Stimulated activated CD8-positive, alpha-beta memory T cell treated with anti-CD3 and anti-CD28 coated beads, Interleukin-15, amount 100 ng/mL, for 1 hour (primary cell): ENCODE data around the gene TMPRSS3.

Experiments used
- DNase-seq: peaks from one replicate; pipeline ENCODE4 v3.0.0-alpha.2; 2020; ENCODE audit warnings: low read depth

The TMPRSS3 gene

DNA sequence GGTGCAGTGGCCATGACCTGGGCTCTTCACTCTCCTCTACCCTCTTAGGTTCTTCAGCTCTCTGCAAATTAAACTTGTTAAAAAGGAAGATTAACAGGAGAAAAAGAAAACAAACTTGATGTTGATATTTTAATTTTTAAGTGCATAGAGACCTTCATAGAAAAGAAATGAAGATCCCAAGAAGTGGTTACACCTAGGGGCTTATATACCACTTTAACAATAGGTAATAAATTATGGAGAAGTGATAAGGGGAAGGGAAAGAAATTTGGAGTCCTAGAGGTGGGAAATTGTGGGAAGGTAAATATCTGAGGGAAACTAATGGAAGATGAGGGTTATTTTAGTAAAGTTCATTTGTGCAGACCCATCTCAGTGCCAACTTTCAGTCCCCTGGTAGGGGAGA, 64.2 kb downstream of the TMPRSS3 start:
- DNase-seq, result no peak

DNA sequence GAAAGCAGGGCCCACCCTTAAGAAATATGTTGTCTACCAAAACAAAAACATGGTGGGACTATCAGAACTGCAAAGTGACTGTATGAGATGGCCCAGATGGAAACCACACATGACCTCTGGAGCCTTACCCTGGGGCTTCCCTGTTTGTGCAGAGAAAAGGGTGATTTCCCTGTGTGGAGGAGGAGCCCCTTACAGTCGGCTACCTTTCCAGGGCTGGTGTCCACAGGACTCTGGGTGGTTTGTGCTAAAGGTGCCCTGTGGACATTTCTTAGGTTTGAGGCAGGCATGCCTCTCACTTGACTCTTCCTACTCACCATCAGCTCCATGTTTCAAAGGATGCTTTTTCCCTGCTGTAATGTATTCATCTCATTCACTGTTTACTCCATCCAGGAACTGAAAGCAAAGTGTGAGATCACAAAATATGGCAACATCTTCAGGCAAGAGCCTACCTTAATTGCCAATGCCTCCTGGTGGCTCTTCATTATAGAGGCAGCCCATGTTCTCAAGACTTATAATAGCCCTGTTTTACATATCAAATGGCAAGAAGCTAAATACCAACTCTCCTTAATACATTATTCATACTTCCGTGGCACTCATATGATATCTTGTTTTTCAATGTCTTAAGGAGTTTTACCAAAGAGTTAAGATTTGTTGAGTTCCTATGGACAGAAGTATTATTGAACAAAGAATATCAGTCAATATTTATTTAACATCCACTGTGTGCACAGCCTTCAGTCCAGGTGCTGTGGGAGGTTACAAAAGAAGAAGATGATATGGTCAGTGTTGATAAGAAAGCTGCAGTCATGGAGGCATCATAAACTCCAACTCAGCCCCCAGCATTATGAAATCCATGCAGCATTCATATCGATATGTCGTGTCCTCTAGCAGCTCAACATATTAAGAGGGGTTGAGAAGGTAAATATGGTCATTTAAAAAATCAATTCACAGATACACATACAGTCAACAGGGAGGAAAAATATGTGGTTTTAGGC, 65.2 kb downstream of the TMPRSS3 start:
- no peak for DNase-seq

DNA sequence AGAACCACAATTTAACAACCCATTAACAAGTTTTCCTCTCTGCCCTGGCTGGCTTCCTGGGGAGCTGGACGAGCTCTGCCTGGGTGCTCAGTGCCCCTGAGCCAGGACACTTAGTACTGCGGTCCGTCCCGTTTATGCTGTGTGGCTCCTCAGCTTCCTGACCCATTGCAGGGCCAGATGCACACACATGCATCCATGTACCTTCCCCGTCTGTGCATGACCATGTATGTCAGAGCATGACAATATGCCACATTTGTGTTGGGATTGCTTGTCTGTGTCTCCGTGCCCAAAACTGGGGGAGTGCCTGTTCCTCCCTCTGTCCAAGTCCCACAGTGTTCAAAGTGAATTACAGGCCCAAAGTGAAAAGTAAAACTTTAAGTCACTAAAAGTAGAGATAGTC, 71.0 kb downstream of the TMPRSS3 start:
- DNase-seq, result no peak
